Measurements from ENCODE around the gene TSEN2. TPM values are rescaled to one million over a fixed set of nuclear protein-coding genes. Genes with fewer than 3 reads are reported as not detected.

Gene TSEN2
- total RNA-seq, 3 donors from 2014 or later, result 20.0 to 32.8 (median 26.5) TPM

- intact Hi-C loops (cut with DNase I; ENCODE audit: low total_unique reads), result loop anchor here (2.0 kb wide), 1 partner anchor 27 kb away; no protein-coding TSS in a partner anchor
- H3K27me3 ChIP-seq, result no peaks in the 10 kb centered on the region
- H3K4me1 ChIP-seq, result no peaks in the 10 kb centered on the region
- TF ChIP-seq POLR2AphosphoS5 (IDR thresholded peaks at IDR 0.05), result no peak
- no peak overlapping the region for H3K27ac ChIP-seq
- DNase-seq (ENCODE audit: low spot score in 2 of 2), result no peak
- no peaks in the 10 kb centered on the region for H3K9me3 ChIP-seq
- H3K4me3 ChIP-seq, result no peak overlapping the region
- H3K36me3 ChIP-seq, result no peaks in the 10 kb centered on the region
Observed at GRCh38 chr3:12460127-12460526, 24.2 kb upstream of the TSEN2 start.

DNA sequence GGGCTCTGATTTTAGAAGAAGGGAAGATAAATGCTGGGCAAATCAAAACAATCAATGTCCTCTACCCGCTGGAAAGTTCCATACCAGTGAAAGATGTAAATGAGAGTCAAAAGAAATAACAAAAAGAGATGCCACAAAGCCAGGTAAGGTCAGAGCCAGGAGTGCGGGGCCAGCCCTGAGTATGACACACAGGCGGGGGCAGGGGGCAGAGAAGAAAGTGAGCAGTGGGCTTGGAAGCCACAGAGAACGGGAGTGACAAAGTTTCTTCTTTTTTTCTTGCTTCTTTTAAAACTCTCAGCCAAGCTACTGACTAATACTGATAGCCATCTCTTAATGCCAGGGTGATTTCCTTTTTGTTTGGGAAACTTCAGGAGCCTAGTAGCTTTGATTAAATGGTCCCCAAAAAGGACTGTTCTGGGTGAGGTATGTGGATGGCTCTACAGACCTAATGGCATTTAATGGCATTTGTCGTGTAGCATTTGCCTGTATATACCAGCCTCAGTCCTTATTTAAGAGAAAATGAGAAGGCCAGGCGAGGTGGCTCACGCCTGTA is 23.1 kb upstream of the TSEN2 start:
- H3K27ac ChIP-seq, result no peak overlapping the region

DNA sequence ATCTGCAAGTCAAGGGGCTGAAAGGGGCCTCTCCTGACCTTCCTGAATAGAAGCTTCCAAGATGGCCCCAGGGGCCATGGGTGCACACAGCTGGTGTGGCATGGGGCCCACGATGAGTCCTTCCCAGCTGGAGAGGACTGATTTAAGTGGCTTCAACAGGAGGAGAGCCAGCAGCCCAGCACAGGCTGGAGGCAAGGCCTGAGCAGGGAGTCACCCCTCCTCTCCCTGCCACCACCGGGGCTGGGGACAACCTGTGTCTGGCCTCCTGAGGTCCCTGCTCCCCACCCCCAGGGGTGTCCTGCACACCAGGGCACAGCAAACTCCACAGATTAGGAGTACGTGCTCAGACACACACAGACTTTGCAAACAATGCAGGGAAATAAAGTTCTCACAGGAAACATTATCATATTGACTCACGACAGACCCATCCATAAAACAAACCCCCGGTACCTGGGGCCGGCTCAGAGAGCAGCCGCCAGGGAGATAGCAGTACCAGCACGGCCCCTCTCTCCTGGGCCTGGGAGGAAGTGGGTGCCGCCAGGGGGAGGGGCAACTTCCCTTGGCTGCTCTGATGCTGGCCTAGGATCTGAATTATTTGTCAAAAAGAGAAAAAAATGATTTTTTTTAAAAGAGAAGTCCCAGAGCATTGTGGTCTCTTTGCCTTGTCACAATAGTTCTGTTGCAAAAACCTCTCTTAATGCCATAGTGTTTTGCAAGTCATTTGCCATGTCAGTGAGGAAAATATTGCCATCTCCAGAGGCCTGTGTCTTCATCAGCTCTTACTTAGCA is 21.9 kb upstream of the TSEN2 start:
- H3K9me3 ChIP-seq, result no peaks in the 10 kb centered on the region
- no peaks in the 10 kb centered on the region for H3K36me3 ChIP-seq
- no peak overlapping the region for H3K27ac ChIP-seq
- H3K4me3 ChIP-seq, result no peak overlapping the region
- H3K4me1 ChIP-seq, result no peaks in the 10 kb centered on the region
- DNase-seq (ENCODE audit: low spot score in 2 of 2), result no peak
- TF ChIP-seq POLR2AphosphoS5 (IDR thresholded peaks at IDR 0.05) (no peak), POLR2A (IDR thresholded peaks at IDR 0.05) (no peak)
- TF ChIP-seq, protein P1, sequence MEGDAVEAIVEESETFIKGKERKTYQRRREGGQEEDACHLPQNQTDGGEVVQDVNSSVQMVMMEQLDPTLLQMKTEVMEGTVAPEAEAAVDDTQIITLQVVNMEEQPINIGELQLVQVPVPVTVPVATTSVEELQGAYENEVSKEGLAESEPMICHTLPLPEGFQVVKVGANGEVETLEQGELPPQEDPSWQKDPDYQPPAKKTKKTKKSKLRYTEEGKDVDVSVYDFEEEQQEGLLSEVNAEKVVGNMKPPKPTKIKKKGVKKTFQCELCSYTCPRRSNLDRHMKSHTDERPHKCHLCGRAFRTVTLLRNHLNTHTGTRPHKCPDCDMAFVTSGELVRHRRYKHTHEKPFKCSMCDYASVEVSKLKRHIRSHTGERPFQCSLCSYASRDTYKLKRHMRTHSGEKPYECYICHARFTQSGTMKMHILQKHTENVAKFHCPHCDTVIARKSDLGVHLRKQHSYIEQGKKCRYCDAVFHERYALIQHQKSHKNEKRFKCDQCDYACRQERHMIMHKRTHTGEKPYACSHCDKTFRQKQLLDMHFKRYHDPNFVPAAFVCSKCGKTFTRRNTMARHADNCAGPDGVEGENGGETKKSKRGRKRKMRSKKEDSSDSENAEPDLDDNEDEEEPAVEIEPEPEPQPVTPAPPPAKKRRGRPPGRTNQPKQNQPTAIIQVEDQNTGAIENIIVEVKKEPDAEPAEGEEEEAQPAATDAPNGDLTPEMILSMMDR (IDR thresholded peaks at IDR 0.05), result no peak
- no peaks in the 10 kb centered on the region for H3K27me3 ChIP-seq
- intact Hi-C loops (cut with DNase I; ENCODE audit: low total_unique reads), result no loop called here

More for the DNA sequence above, 23.1 kb upstream of the TSEN2 start:
- TF ChIP-seq, protein P1 (IDR thresholded peaks at IDR 0.05), result no peak
- TF ChIP-seq POLR2A (IDR thresholded peaks at IDR 0.05) (no peak), POLR2AphosphoS5 (IDR thresholded peaks at IDR 0.05) (no peak)
- intact Hi-C loops (cut with DNase I; ENCODE audit: low total_unique reads), result loop anchor here (2.0 kb wide), 1 partner anchor 26 kb away; no protein-coding TSS in a partner anchor
- no peaks in the 10 kb centered on the region for H3K36me3 ChIP-seq
- no peak for DNase-seq (ENCODE audit: low spot score in 2 of 2)
- no peaks in the 10 kb centered on the region for H3K27me3 ChIP-seq
- H3K9me3 ChIP-seq, result no peaks in the 10 kb centered on the region
- no peak overlapping the region for H3K4me3 ChIP-seq
- no peaks in the 10 kb centered on the region for H3K4me1 ChIP-seq

GRCh38 chr3:12463686-12464085 is 20.6 kb upstream of the TSEN2 start:
- H3K4me1 ChIP-seq, result no peaks in the 10 kb centered on the region
- no peaks in the 10 kb centered on the region for H3K9me3 ChIP-seq
- no peak for DNase-seq (ENCODE audit: low spot score in 2 of 2)
- H3K4me3 ChIP-seq, result no peak overlapping the region
- TF ChIP-seq, protein P1 (IDR thresholded peaks at IDR 0.05), result no peak
- no peak for TF ChIP-seq POLR2A (IDR thresholded peaks at IDR 0.05)
- no peak for TF ChIP-seq POLR2AphosphoS5 (IDR thresholded peaks at IDR 0.05)
- intact Hi-C loops (cut with DNase I; ENCODE audit: low total_unique reads), result no loop called here
- no peaks in the 10 kb centered on the region for H3K36me3 ChIP-seq
- no peak overlapping the region for H3K27ac ChIP-seq
- H3K27me3 ChIP-seq, result no peaks in the 10 kb centered on the region

GRCh38 chr3:12464181-12464580 is 20.1 kb upstream of the TSEN2 start:
- no peaks in the 10 kb centered on the region for H3K36me3 ChIP-seq
- TF ChIP-seq POLR2A (IDR thresholded peaks at IDR 0.05), result no peak
- TF ChIP-seq, protein P1 (IDR thresholded peaks at IDR 0.05), result no peak
- TF ChIP-seq POLR2AphosphoS5 (IDR thresholded peaks at IDR 0.05), result no peak
- no peak overlapping the region for H3K4me3 ChIP-seq
- H3K27me3 ChIP-seq, result no peaks in the 10 kb centered on the region
- intact Hi-C loops (cut with DNase I; ENCODE audit: low total_unique reads), result no loop called here
- no peak overlapping the region for H3K27ac ChIP-seq
- H3K4me1 ChIP-seq, result no peaks in the 10 kb centered on the region
- H3K9me3 ChIP-seq, result no peaks in the 10 kb centered on the region
- no peak for DNase-seq (ENCODE audit: low spot score in 2 of 2)

All from breast epithelium (tissue), 4 donors.